ENCODE measurements around the gene LRP8. TPM values are rescaled to one million over a fixed set of nuclear protein-coding genes. Genes with fewer than 3 reads are reported as not detected.

The LRP8 gene
- total and polyA plus RNA-seq, 2 donors (not counting 3 experiments of a cell fraction or from before 2014, with no cell fraction given) = 40.9 to 62.2 TPM

- Histone ChIP-seq H3K9me3 (replicated peaks; ENCODE audit: control insufficient read depth, insufficient read depth, low read length) (no peaks in the 10 kb centered on the region), H3K27ac (ENCODE audit: insufficient read depth, low read depth, low read length) (no peak overlapping the region), H3K79me2 (ENCODE audit: control insufficient read depth, insufficient read depth, low read length) (no peaks in the 10 kb centered on the region), H3K4me2 (ENCODE audit: insufficient read depth, low read length) (no peak overlapping the region), H2AFZ (ENCODE audit: low read depth, low read length) (no peak overlapping the region), H3K4me3 (replicated peaks in 1 of 3; ENCODE audit: insufficient read depth in 1 of 3, low read depth in 1 of 3, low read length in 3 of 3) (no peak overlapping the region), H3K9ac (replicated peaks; ENCODE audit: extremely low read depth, insufficient read depth, low read length) (no peak overlapping the region), H4K20me1 (replicated peaks; ENCODE audit: control insufficient read depth, extremely low read depth, insufficient read depth, low read length) (no peaks in the 10 kb centered on the region), H3K27me3 (ENCODE audit: control insufficient read depth in 2 of 2, insufficient read depth in 2 of 2, low read length in 2 of 2) (no peaks in the 10 kb centered on the region), H3K4me1 (ENCODE audit: control insufficient read depth, extremely low read depth, insufficient read depth, low read length) (no peaks in the 10 kb centered on the region), H3K9me1 (replicated peaks; ENCODE audit: control insufficient read depth, extremely low read depth, insufficient read depth, low read length) (no peaks in the 10 kb centered on the region), H3K36me3 (ENCODE audit: control insufficient read depth in 2 of 2, extremely low read depth in 1 of 2, insufficient read depth in 2 of 2, low read length in 2 of 2) (peaks cover 0 to 8% of the 10 kb centered on the region in 2 experiments)
- FAIRE-seq (no peak), DNase-seq (ENCODE audit: low read depth, low spot score) (no peak)
- intact Hi-C loops (cut with micrococcal nuclease) (no loop called here), dilution Hi-C loops (cut with MboI; ENCODE audit: extremely low pct_ligation_motif_present, low sequenced_read_pairs) (no loop called here)
- no TSS peak for BruUV-seq (replicated peaks)
- no peak for TF ChIP-seq MYC (IDR thresholded peaks at IDR 0.05; ENCODE audit: low read depth, low read length)
- TF ChIP-seq MAX (IDR thresholded peaks at IDR 0.05; ENCODE audit: insufficient read depth, insufficient read length) = no peak
- TF ChIP-seq CTCF (IDR thresholded peaks at IDR 0.05; ENCODE audit: extremely low read depth in 1 of 2, insufficient read depth in 1 of 2, low read depth in 1 of 2, low read length in 2 of 2) = no peak
- no peak for TF ChIP-seq POLR2AphosphoS5 (IDR thresholded peaks at IDR 0.05; ENCODE audit: insufficient read depth, low read depth, low read length)
- TF ChIP-seq JUN (IDR thresholded peaks at IDR 0.05; ENCODE audit: borderline replicate concordance, insufficient read depth, insufficient read length, low read depth) = no peak
- no peak for TF ChIP-seq EZH2 (IDR thresholded peaks at IDR 0.05; ENCODE audit: borderline replicate concordance, low read depth, low read length, severe bottlenecking)
- TF ChIP-seq FOS (IDR thresholded peaks at IDR 0.05; ENCODE audit: borderline replicate concordance, insufficient read depth, low read length) = no peak
- no peak for TF ChIP-seq POLR2A (IDR thresholded peaks at IDR 0.05; ENCODE audit: low read depth, low read length)
- TF ChIP-seq GATA2 (IDR thresholded peaks at IDR 0.05; ENCODE audit: insufficient read depth, insufficient read length, low read depth, low read length) = no peak
- ChIA-PET POLR2A (no interaction called here), CTCF (interaction anchor here (1.7 to 1.9 kb wide), 3 partner anchors 9 to 106 kb away, joined by 5 to 9 read pairs (median 7); no protein-coding TSS in a partner anchor)
Observed at GRCh38 chr1:53286955-53287354, 40.9 kb downstream of the LRP8 start.
